OCI-LY3 (cell line): ENCODE results near the gene SUPT6H.

Source experiments
- H2AFZ ChIP-seq: fragments of 200-600, 300-600 bp; shearing (Covaris generic); 2 replicates; pipeline ENCODE4 v1.6.0; 2014; ENCODE audit warnings: antibody characterized with exemption, low read depth, low read length
- H3K27ac ChIP-seq: fragments of 200-600, 300-600 bp; sonication (generic); 2 replicates; pipeline ENCODE4 v1.5.1; 2014; ENCODE audit warnings: mild to moderate bottlenecking, low read length, moderate library complexity, mixed read lengths
- H3K27me3 ChIP-seq: fragments of 200-600, 300-600 bp; sonication (generic); 2 replicates; pipeline ENCODE4 v1.6.1; 2014; ENCODE audit warnings: low read depth, low read length, mixed read lengths
- H3K36me3 ChIP-seq: fragments of 200-600, 300-600 bp; sonication (generic); replicated peaks from 2 replicates; pipeline ENCODE3; 2014; ENCODE audit warnings: low read depth, low read length, mixed read lengths
- H3K4me1 ChIP-seq: fragments of 300-600, 200-600 bp; sonication (generic); 2 replicates; pipeline ENCODE4 v1.6.1; 2014; ENCODE audit warnings: low read length, mixed read lengths
- H3K4me2 ChIP-seq: fragments of 200-600, 300-600 bp; sonication (generic); 2 replicates; pipeline ENCODE4 v1.6.1; 2014; ENCODE audit warnings: low read length, mixed read lengths
- H3K4me3 ChIP-seq: fragments of 300-600, 200-600 bp; sonication (generic); 2 replicates; pipeline ENCODE4 v1.5.1; 2014; ENCODE audit warnings: antibody characterized with exemption, mild to moderate bottlenecking, low read length, moderate library complexity
- H3K79me2 ChIP-seq: fragments of 300-600, 200-600 bp; shearing (Covaris generic); 2 replicates; pipeline ENCODE4 v1.6.1; 2014; ENCODE audit warnings: mild to moderate bottlenecking, low read length, mixed read lengths
- H3K9ac ChIP-seq: fragments of 300-600, 200-600 bp; shearing (Covaris generic); 2 replicates; pipeline ENCODE4 v1.6.0; 2014; ENCODE audit warnings: mild to moderate bottlenecking, low read length, moderate library complexity
- H3K9me3 ChIP-seq: fragments of 200-600, 300-600 bp; shearing (Covaris generic); 2 replicates; pipeline ENCODE4 v1.6.1; 2014; ENCODE audit warnings: low read length, mixed read lengths; ENCODE audit not compliant: insufficient read depth
- H4K20me1 ChIP-seq: fragments of 200-600, 300-600 bp; sonication (generic); 2 replicates; pipeline ENCODE4 v1.6.1; 2016; ENCODE audit warnings: low read length, mixed read lengths; ENCODE audit not compliant: insufficient read depth
- CTCF ChIP-seq: fragments of 200-600, 300-600 bp; sonication (generic); IDR thresholded peaks from 2 replicates; pipeline ENCODE4 v1.5.1; 2014; ENCODE audit warnings: antibody characterized with exemption, low read length, low read depth
- EZH2phosphoT487 ChIP-seq: fragments of 200-600 bp; shearing (Covaris generic); IDR thresholded peaks from 2 replicates; pipeline ENCODE4 v1.6.1; 2018; ENCODE audit warnings: antibody characterized with exemption, mixed run types, low read depth

SUPT6H gene

DNA sequence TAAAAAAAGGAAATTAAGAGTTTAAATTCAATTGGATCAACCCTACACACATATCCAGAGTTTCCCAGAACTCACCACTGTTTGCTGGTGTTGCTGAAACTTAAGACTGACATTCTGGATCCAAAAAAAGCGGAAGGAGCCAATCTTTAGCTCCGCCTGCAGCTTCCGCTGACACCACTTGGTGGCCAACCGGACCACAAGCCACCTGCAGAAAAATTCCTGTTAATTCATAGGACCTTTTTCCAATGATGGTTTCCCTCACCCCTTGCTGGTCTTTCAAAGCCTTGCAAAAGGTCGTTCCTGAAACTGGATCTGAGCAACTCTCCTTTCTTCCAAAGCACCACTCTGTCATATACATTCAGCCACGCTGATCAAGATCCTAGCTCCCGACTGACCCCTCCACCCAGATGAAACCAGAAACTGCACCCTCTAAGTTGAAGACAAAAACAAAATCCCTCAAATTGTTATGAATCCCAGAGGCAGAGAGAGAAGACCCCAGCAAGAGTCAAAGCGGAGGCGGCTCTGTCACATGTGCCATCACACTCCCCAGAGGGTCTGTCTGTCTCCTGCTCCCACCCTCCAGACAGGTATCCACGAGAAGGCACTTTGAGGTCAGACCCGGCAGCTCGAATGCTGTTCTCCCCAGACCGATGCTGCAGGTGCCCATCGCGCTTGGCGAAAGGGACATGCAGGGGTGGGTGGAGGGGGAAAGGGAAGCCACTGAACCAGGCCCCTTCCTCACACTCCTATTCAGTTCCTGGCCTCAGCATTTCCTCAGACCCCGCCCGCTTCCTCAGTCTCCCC is 17.8 kb upstream of the SUPT6H start:
- Histone ChIP-seq H3K4me3 (peak overlapping the region; percentile 93), H4K20me1 (peaks cover 5% of the 10 kb centered on the region; the same call in 1 of the 2 replicates), H3K9ac (peak overlapping the region; percentile 93), H3K4me1 (peaks cover 24% of the 10 kb centered on the region), H3K4me2 (peak overlapping the region; percentile 87), H3K9me3 (no peaks in the 10 kb centered on the region), H2AFZ (no peak overlapping the region), H3K27me3 (no peaks in the 10 kb centered on the region), H3K79me2 (peaks cover 28% of the 10 kb centered on the region), H3K27ac (peak overlapping the region; percentile 57), H3K36me3 (peaks cover 36% of the 10 kb centered on the region)
- TF ChIP-seq EZH2phosphoT487 (no peak), CTCF (peak; percentile 36)

GRCh38 chr17:28644787-28645575 is 17.0 kb upstream of the SUPT6H start, which contains the start of gene BLTP2:
Gene BLTP2, minus strand, starts transcription at chr17:28645158. Its CDS starts 102 bp downstream, at chr17:28645056.
- no peaks in the 10 kb centered on the region for H3K27me3 ChIP-seq
- peak within 1 kb of the TSS; percentile 57 for H3K27ac ChIP-seq
- H3K4me1 ChIP-seq: peaks cover 24% of the 10 kb centered on the region
- H3K4me2 ChIP-seq: peak within 1 kb of the TSS; percentile 87
- H3K36me3 ChIP-seq: peaks cover 30% of the 10 kb centered on the region
- peaks cover 28% of the 10 kb centered on the region for H3K79me2 ChIP-seq
- no peaks in the 10 kb centered on the region for H3K9me3 ChIP-seq
- peak within 1 kb of the TSS; percentile 93 for H3K9ac ChIP-seq
- H4K20me1 ChIP-seq: peaks cover 5% of the 10 kb centered on the region; the same call in 1 of the 2 replicates
- H3K4me3 ChIP-seq: peak within 1 kb of the TSS; percentile 93
- H2AFZ ChIP-seq: peak within 1 kb of the TSS; percentile 50; the same call in 1 of the 2 replicates
- TF ChIP-seq EZH2phosphoT487 (no peak), CTCF (no peak)

GRCh38 chr17:28645576-28645939 is 16.4 kb upstream of the SUPT6H start:
- H3K4me3 ChIP-seq: peak overlapping the region; percentile 93
- H3K4me1 ChIP-seq: peaks cover 24% of the 10 kb centered on the region
- peak overlapping the region; percentile 54 for H3K27ac ChIP-seq
- H3K79me2 ChIP-seq: peaks cover 28% of the 10 kb centered on the region
- H3K9ac ChIP-seq: peak overlapping the region; percentile 74
- H3K36me3 ChIP-seq: peaks cover 27% of the 10 kb centered on the region
- no peaks in the 10 kb centered on the region for H3K9me3 ChIP-seq
- no peaks in the 10 kb centered on the region for H3K27me3 ChIP-seq
- TF ChIP-seq CTCF (no peak), EZH2phosphoT487 (no peak)
- peak overlapping the region; percentile 50; the same call in 1 of the 2 replicates for H2AFZ ChIP-seq
- peak overlapping the region; percentile 86 for H3K4me2 ChIP-seq
- peaks cover 5% of the 10 kb centered on the region; the same call in 1 of the 2 replicates for H4K20me1 ChIP-seq
